Retinal pigment epithelial cell (primary cell): ENCODE data around the gene DTYMK.

ENCODE experiments used
- DNase-seq: peaks from one replicate; pipeline ENCODE4 v3.0.0-alpha.2; 2010; ENCODE audit warnings: low read depth
- H3K4me3 ChIP-seq: 2 replicates; pipeline ENCODE4 v1.5.1; 2011; ENCODE audit warnings: mild to moderate bottlenecking, low read length, control low read depth, moderate library complexity
- TF ChIP-seq, protein P1 (sequence below): conservative IDR thresholded peaks from 2 replicates; pipeline ENCODE4 v1.5.1; 2011; ENCODE audit warnings: low read depth, low read length, control low read depth, inconsistent platforms

Gene DTYMK

DNA sequence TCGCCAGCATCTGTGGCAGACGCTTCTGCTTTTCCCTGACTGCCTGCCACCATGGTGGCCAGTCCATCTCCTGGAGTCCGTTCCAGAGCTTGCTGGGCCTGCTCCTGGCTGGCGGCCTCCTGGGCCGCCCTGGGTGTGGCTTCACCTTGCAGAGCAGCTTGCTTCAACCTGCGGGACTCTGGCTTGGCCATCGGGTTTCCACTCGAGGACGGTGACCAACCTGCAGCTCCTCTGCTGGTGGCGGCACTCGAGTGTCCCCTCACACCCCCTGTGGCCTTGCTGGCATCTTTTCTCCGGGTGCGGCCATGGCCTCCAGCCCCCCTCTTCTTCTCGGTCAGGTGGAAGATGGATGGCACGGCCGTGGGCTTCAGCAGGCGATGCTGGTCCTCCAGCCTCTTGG lies 53.1 kb downstream of the DTYMK start:
- no peak for DNase-seq
- TF ChIP-seq, protein P1, sequence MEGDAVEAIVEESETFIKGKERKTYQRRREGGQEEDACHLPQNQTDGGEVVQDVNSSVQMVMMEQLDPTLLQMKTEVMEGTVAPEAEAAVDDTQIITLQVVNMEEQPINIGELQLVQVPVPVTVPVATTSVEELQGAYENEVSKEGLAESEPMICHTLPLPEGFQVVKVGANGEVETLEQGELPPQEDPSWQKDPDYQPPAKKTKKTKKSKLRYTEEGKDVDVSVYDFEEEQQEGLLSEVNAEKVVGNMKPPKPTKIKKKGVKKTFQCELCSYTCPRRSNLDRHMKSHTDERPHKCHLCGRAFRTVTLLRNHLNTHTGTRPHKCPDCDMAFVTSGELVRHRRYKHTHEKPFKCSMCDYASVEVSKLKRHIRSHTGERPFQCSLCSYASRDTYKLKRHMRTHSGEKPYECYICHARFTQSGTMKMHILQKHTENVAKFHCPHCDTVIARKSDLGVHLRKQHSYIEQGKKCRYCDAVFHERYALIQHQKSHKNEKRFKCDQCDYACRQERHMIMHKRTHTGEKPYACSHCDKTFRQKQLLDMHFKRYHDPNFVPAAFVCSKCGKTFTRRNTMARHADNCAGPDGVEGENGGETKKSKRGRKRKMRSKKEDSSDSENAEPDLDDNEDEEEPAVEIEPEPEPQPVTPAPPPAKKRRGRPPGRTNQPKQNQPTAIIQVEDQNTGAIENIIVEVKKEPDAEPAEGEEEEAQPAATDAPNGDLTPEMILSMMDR = no peak
- no peak overlapping the region for H3K4me3 ChIP-seq

DNA sequence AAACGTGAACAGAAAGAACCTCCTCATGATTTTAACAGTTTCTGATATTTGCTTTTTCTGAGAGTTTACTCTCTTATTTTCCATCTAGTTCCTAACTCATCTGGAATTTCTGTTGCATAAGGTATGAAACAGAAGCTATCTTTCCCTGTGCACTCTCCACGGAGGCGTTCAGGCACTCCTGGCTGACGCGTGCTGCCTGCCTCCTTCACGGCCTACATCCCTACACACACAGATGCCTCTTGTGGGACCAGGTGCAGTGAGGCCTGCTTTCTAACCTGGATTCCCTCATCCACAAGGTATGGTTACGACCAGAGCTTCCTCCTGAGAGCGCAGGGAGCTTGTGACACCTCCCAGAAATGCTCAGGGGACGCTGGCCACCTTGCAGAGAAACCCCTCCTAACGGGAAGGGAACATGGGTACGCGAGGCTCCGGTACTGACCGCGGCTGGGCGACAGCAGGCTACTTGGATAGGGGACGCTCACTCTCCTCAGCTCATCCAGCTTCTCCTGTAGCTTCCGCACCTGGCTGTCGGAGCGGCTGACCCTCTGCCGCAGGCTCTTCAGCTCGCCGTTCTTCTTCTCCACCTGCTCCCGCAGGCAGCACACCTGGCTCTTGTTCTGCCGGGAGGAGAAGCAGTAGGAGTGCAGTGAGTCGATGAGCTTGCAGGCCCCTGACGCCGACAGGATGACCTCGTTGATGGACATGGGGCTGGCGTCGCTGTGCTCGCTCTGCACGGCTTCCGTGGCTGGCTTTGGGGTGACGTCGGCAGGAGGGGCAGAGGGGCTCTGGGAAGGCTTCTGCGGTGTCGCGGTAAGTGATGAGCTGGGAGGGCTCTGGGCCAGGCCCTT lies 53.9 kb downstream of the DTYMK start:
- no peak for DNase-seq
- TF ChIP-seq, protein P1 = no peak
- no peak overlapping the region for H3K4me3 ChIP-seq

DNA sequence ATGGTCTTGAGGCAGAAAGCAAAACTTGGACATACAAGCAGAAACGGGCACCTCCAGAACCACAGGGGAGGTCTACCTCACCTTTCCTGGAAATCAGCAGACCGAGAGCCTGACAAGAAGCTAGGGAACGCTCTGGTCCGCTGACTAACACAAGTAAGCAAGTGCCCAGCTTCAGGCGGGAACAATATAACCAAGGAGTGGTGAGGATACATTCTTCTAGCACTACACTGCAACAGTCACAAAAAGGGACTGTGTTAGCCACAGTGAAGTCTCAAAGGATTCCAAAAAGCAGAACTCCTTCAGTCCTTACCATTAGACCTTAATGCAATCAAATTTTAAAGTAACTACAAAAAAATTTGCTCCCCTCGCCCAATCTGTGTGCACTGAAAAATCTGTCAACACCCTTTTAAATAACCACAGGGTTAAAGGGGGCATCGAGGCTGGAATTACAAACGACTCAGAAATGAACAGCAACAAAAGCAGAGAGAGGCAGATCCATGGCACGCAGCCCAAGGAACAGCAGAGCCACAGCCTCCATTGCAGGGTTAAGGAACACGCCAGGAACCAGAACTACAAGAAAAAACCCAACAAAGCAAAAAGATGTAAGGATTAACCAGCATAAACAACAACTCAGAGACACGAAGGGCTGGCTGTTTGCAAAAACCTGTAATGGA lies 56.7 kb downstream of the DTYMK start:
- DNase-seq = no peak
- H3K4me3 ChIP-seq = no peak overlapping the region
- TF ChIP-seq, protein P1 = no peak

DNA sequence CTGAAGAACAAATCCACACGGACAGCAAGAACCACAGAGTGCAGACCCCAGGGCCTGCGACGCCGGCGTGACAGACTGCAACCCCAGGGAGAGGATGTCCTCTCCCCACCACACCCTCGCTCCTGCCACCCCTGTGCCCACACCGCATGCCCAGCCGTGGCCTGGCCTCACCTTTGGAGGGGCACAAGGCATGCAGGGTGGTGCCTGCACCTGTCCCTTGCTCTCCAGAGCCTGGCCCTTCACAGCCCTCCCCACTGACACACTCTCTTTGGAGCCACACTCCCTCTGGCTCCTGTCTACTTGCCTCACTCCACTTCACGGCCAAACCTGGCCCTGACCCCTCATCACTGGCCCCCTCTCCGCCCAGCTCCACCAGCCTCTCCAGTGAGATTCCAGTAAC lies 58.9 kb downstream of the DTYMK start:
- no peak overlapping the region for H3K4me3 ChIP-seq
- TF ChIP-seq, protein P1 = no peak
- DNase-seq = no peak
